Measurements from ENCODE around the gene MYOD1.

- TF ChIP-seq CTCF (IDR thresholded peaks at IDR 0.05): peak; percentile 62
- no peak for TF ChIP-seq SIN3A (IDR thresholded peaks at IDR 0.05; ENCODE audit: borderline replicate concordance, insufficient read depth, low read depth, low read length)
- no peak for TF ChIP-seq POLR2AphosphoS5 (IDR thresholded peaks at IDR 0.05; ENCODE audit: low read depth, low read length)
- TF ChIP-seq TCF7L2 (IDR thresholded peaks at IDR 0.05; ENCODE audit: low read depth, low read length): no peak
- no peak for TF ChIP-seq REST (IDR thresholded peaks at IDR 0.05; ENCODE audit: insufficient read depth in 1 of 2, low read depth in 2 of 2, low read length in 1 of 2)
These were observed 796 bp downstream of the MYOD1 start for GRCh38 chr11:17719938-17720795.

Data from Panc1 (cell line).